Medulla oblongata (tissue), 1 donor: ENCODE data around the gene BCAS3.
"Not testable (repeated sequence)": the region's sequence is repeated elsewhere in the genome, so short reads cannot be mapped to it uniquely, and the experiment has no call there.

Experiments
- DNase-seq: peaks from one replicate; pipeline ENCODE4 v3.0.0-alpha.2; 2015; ENCODE audit errors: extremely low spot score

Gene BCAS3

GRCh38 chr17:60874772-60875171, 197.1 kb downstream of the BCAS3 start:
- DNase-seq: no peak

- not testable (repeated sequence) for DNase-seq
Measured at GRCh38 chr17:60886731-60887613, 209.3 kb downstream of the BCAS3 start.

GRCh38 chr17:60887614-60888028, 210.0 kb downstream of the BCAS3 start:
- no peak for DNase-seq

GRCh38 chr17:60888812-60889709, 211.4 kb downstream of the BCAS3 start:
- no peak for DNase-seq

GRCh38 chr17:60891149-60891548, 213.5 kb downstream of the BCAS3 start:
- DNase-seq: no peak

- DNase-seq: no peak
Measured at GRCh38 chr17:60893475-60893874, 215.8 kb downstream of the BCAS3 start.

GRCh38 chr17:60896996-60897395, 219.3 kb downstream of the BCAS3 start:
- no peak for DNase-seq

GRCh38 chr17:60899115-60899514, 221.5 kb downstream of the BCAS3 start:
- no peak for DNase-seq

GRCh38 chr17:60900688-60901087, 223.0 kb downstream of the BCAS3 start:
- DNase-seq: no peak

GRCh38 chr17:60901242-60901641, 223.6 kb downstream of the BCAS3 start:
- DNase-seq: no peak

- DNase-seq: no peak
Measured at GRCh38 chr17:60901806-60902205, 224.2 kb downstream of the BCAS3 start.

GRCh38 chr17:60902399-60902798, 224.7 kb downstream of the BCAS3 start:
- peak; percentile 24 for DNase-seq

GRCh38 chr17:60904582-60904981, 226.9 kb downstream of the BCAS3 start:
- DNase-seq: no peak

GRCh38 chr17:60905709-60906108, 228.1 kb downstream of the BCAS3 start:
- DNase-seq: no peak

- no peak for DNase-seq
Measured at GRCh38 chr17:60908324-60908723, 230.7 kb downstream of the BCAS3 start.

GRCh38 chr17:60909405-60909804, 231.8 kb downstream of the BCAS3 start:
- no peak for DNase-seq

GRCh38 chr17:60910415-60910814, 232.8 kb downstream of the BCAS3 start:
- DNase-seq: no peak

GRCh38 chr17:60914078-60914477, 236.4 kb downstream of the BCAS3 start:
- DNase-seq: no peak

- DNase-seq: no peak
Measured at GRCh38 chr17:60916043-60916442, 238.4 kb downstream of the BCAS3 start.

GRCh38 chr17:60920107-60920506, 242.5 kb downstream of the BCAS3 start:
- no peak for DNase-seq

- DNase-seq: no peak
Measured at GRCh38 chr17:60923000-60923399, 245.3 kb downstream of the BCAS3 start.

GRCh38 chr17:60926466-60927183, 249.0 kb downstream of the BCAS3 start:
- DNase-seq: no peak
